Measurements from ENCODE around the gene CLDN14. TPM values are rescaled to one million over a fixed set of nuclear protein-coding genes. Genes with fewer than 3 reads are reported as not detected.
A peak's percentile ranks its signal among the peaks of the same experiment; 100 is the strongest.

Gene CLDN14
- total RNA-seq, 4 donors from 2014 or later, result 0.20 TPM; not detected in 3

DNA sequence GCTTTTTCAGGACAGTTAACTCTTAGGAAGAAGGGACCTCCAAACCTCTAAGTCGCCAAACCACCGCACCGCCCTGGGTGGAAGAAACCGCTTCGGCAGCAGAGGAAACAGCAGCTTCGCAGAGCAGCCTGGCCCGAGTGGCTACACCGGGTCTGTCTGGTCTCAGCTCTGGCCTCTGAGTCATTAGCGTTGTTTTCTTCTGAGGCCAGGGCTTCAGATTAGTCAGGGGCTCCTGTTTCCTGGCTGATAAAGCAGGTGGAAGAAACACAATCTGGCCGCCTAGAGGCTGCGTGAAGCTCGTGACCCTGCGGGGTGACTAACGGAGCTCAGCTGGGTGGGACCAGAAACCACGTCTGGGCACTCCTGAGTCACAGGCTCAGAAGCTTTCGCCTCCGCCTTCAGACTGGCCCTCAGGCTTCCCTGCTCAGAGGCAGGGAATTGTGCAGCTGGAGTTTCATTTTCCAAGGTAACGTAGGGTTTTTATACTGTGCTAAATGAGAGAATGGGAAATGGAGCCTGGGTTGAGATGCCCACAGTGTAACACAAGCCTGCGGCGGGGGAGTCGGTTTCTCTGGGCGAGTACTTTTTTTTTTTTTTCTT, 49.9 kb downstream of the CLDN14 start:
- H3K27ac ChIP-seq, result peak overlapping the region; percentile 96 to 99 (median 97)
- H3K9me3 ChIP-seq, result no peaks in the 10 kb centered on the region
- H3K4me1 ChIP-seq, result peaks cover 28 to 29% of the 10 kb centered on the region in 2 donors
- intact Hi-C loops (cut with DNase I; ENCODE audit: low total_unique reads), result loop anchor here (1.0 to 5.0 kb wide), 4 partner anchors 35 to 552 kb away; partner anchors contain the start of gene MORC3
- peak overlapping the region; percentile 56 to 62 (median 58) for H3K4me3 ChIP-seq
- peak; percentile 98 for TF ChIP-seq POLR2A (IDR thresholded peaks at IDR 0.05)
- peak in 1 of 5 experiments; percentile 41 for TF ChIP-seq CTCF (IDR thresholded peaks at IDR 0.05 in 4 of 5, conservative IDR thresholded peaks at IDR 0.05 in 1 of 5)
- DNase-seq, result peak; percentile 97 to 98
- no peaks in the 10 kb centered on the region for H3K27me3 ChIP-seq
- peak; percentile 91 to 94 for ATAC-seq
- in situ Hi-C loops (cut with MboI; ENCODE audit: low sequenced_read_pairs in 4 of 4), result no loop called here
- H3K36me3 ChIP-seq, result no peaks in the 10 kb centered on the region

- DNase-seq (peak in 1 of 2 donors; percentile 52), ATAC-seq (peak in 1 of 2 donors; percentile 4)
- H3K4me3 ChIP-seq, result peak overlapping the region in 2 of 4 donors; percentile 52 to 57
- TF ChIP-seq CTCF (IDR thresholded peaks at IDR 0.05 in 4 of 5, conservative IDR thresholded peaks at IDR 0.05 in 1 of 5), result no peak
- peak in 1 of 2 donors; percentile 45 for TF ChIP-seq POLR2A (IDR thresholded peaks at IDR 0.05)
- peak overlapping the region; percentile 96 to 99 (median 97) for H3K27ac ChIP-seq
- H3K27me3 ChIP-seq, result no peaks in the 10 kb centered on the region
- in situ Hi-C loops (cut with MboI; ENCODE audit: low sequenced_read_pairs in 4 of 4), result no loop called here
- H3K9me3 ChIP-seq, result no peaks in the 10 kb centered on the region
- H3K36me3 ChIP-seq, result no peaks in the 10 kb centered on the region
- intact Hi-C loops (cut with DNase I; ENCODE audit: low total_unique reads), result no loop called here
- peaks cover 28 to 29% of the 10 kb centered on the region in 2 donors for H3K4me1 ChIP-seq
These were observed 51.0 kb downstream of the CLDN14 start for GRCh38 chr21:36428761-36429432.

- ATAC-seq (no peak), DNase-seq (no peak)
- Histone ChIP-seq H3K9me3 (no peaks in the 10 kb centered on the region), H3K27ac (peak overlapping the region in 1 of 4 donors; percentile 99), H3K36me3 (no peaks in the 10 kb centered on the region), H3K27me3 (no peaks in the 10 kb centered on the region), H3K4me3 (no peak overlapping the region), H3K4me1 (peaks cover 28 to 29% of the 10 kb centered on the region in 2 donors)
- intact Hi-C loops (cut with DNase I; ENCODE audit: low total_unique reads), result no loop called here
- in situ Hi-C loops (cut with MboI; ENCODE audit: low sequenced_read_pairs in 4 of 4), result no loop called here
- TF ChIP-seq CTCF (IDR thresholded peaks at IDR 0.05 in 4 of 5, conservative IDR thresholded peaks at IDR 0.05 in 1 of 5) (no peak), POLR2A (IDR thresholded peaks at IDR 0.05) (no peak)
These were observed 52.4 kb downstream of the CLDN14 start for GRCh38 chr21:36427502-36427901.

- peaks cover 16% of the 10 kb centered on the region in 2 donors for H3K4me1 ChIP-seq
- no peaks in the 10 kb centered on the region for H3K36me3 ChIP-seq
- DNase-seq, result no peak
- no peaks in the 10 kb centered on the region for H3K27me3 ChIP-seq
- no peak overlapping the region for H3K27ac ChIP-seq
- TF ChIP-seq CTCF (IDR thresholded peaks at IDR 0.05 in 4 of 5, conservative IDR thresholded peaks at IDR 0.05 in 1 of 5), result no peak
- TF ChIP-seq POLR2A (IDR thresholded peaks at IDR 0.05), result no peak
- intact Hi-C loops (cut with DNase I; ENCODE audit: low total_unique reads) (no loop called here), in situ Hi-C loops (cut with MboI; ENCODE audit: low sequenced_read_pairs in 4 of 4) (no loop called here)
- no peak for ATAC-seq
- H3K4me3 ChIP-seq, result no peak overlapping the region
- H3K9me3 ChIP-seq, result no peaks in the 10 kb centered on the region
These were observed 54.6 kb downstream of the CLDN14 start for GRCh38 chr21:36425286-36425685.

Data from gastrocnemius medialis (tissue), 4 donors.